ENCODE data around the gene C19orf85. TPM values are rescaled to one million over a fixed set of nuclear protein-coding genes. Genes with fewer than 3 reads are reported as not detected.
A peak's percentile ranks its signal among the peaks of the same experiment; 100 is the strongest.

Gene C19orf85
- total and polyA plus RNA-seq, 2 experiments from 2014 or later: not detected

- in situ Hi-C loops (cut with MboI): no loop called here
- Histone ChIP-seq H3K27me3 (replicated peaks; ENCODE audit: insufficient read depth) (no peaks in the 10 kb centered on the region), H3F3A (ENCODE audit: insufficient read depth) (peaks cover 11% of the 10 kb centered on the region; the same call in 1 of the 2 replicates), H3K9me3 (ENCODE audit: low read depth) (no peaks in the 10 kb centered on the region), H3K27ac (peak overlapping the region; percentile 84), H3K9me2 (ENCODE audit: insufficient read depth) (no peaks in the 10 kb centered on the region), H3K79me2 (ENCODE audit: insufficient read depth) (no peaks in the 10 kb centered on the region), H2AFZ (peak overlapping the region; percentile 72), H3K36me3 (ENCODE audit: low read depth) (no peaks in the 10 kb centered on the region), H3K9ac (peak overlapping the region; percentile 96), H3K4me3 (peak overlapping the region; percentile 89), H4K20me1 (ENCODE audit: insufficient read depth) (no peaks in the 10 kb centered on the region), H3K4me2 (ENCODE audit: unreplicated experiment) (peak overlapping the region; percentile 92), H3K4me1 (ENCODE audit: insufficient read depth) (peaks cover 8% of the 10 kb centered on the region; the same call in 1 of the 2 replicates)
- TF ChIP-seq EZH2phosphoT487 (IDR thresholded peaks at IDR 0.05; ENCODE audit: insufficient read depth, low read depth) (no peak), EZH2 (IDR thresholded peaks at IDR 0.05; ENCODE audit: insufficient read depth, poor library complexity, severe bottlenecking) (no peak)
- DNase-seq: peak; percentile 89
- WGBS, 2 experiments (ENCODE audit: low coverage in 1 of 2, low lambda C conversion rate in 2 of 2, missing lambda C conversion rate in 2 of 2): 2 to 3% methylated on average over 13 to 23 of the region's 24 CpGs
These were observed 3.8 kb downstream of the C19orf85 start for GRCh38 chr19:55460670-55461258.

GRCh38 chr19:55459950-55460657, 4.4 kb downstream of the C19orf85 start:
- H3K4me1 ChIP-seq (ENCODE audit: insufficient read depth): peaks cover 8% of the 10 kb centered on the region; the same call in 1 of the 2 replicates
- no peaks in the 10 kb centered on the region for H3K36me3 ChIP-seq (ENCODE audit: low read depth)
- no peaks in the 10 kb centered on the region for H3K9me2 ChIP-seq (ENCODE audit: insufficient read depth)
- peak overlapping the region; percentile 92 for H3K4me2 ChIP-seq (ENCODE audit: unreplicated experiment)
- H3K79me2 ChIP-seq (ENCODE audit: insufficient read depth): no peaks in the 10 kb centered on the region
- H3K9ac ChIP-seq: peak overlapping the region; percentile 96
- peaks cover 11% of the 10 kb centered on the region; the same call in 1 of the 2 replicates for H3F3A ChIP-seq (ENCODE audit: insufficient read depth)
- peak overlapping the region; percentile 72 for H2AFZ ChIP-seq
- peak; percentile 50 for DNase-seq
- peak overlapping the region; percentile 51 for H3K27ac ChIP-seq
- H4K20me1 ChIP-seq (ENCODE audit: insufficient read depth): no peaks in the 10 kb centered on the region
- TF ChIP-seq EZH2phosphoT487 (IDR thresholded peaks at IDR 0.05; ENCODE audit: insufficient read depth, low read depth) (no peak), EZH2 (IDR thresholded peaks at IDR 0.05; ENCODE audit: insufficient read depth, poor library complexity, severe bottlenecking) (no peak)
- no peaks in the 10 kb centered on the region for H3K9me3 ChIP-seq (ENCODE audit: low read depth)
- in situ Hi-C loops (cut with MboI): no loop called here
- H3K27me3 ChIP-seq (replicated peaks; ENCODE audit: insufficient read depth): no peaks in the 10 kb centered on the region
- peak overlapping the region; percentile 89 for H3K4me3 ChIP-seq
- WGBS, 2 experiments (ENCODE audit: low coverage in 1 of 2, low lambda C conversion rate in 2 of 2, missing lambda C conversion rate in 2 of 2): 35 to 36% methylated on average over 16 of the region's 16 CpGs

DNA sequence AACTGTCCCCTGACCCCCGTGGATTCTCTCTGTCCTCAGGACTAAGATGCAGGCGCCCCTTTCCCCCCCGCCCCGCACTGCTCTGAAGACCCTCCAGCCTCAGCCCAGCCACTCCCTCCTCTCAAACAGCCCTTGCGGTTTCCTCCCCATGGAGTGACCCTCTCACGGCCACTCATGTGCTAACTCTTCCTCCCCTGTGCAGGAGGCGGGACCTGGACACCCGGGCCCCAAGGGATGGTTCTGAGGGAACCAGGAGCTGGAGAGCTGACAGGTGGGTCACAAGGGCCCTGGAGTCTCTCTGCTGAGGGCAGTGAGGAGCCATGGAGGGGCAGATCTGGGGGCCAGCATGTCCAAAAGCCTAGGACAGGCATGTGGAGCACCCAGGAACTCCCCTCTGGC, 5.0 kb downstream of the C19orf85 start:
- in situ Hi-C loops (cut with MboI): no loop called here
- no peaks in the 10 kb centered on the region for H3K79me2 ChIP-seq (ENCODE audit: insufficient read depth)
- H2AFZ ChIP-seq: no peak overlapping the region
- no peak overlapping the region for H3K4me3 ChIP-seq
- no peaks in the 10 kb centered on the region for H3K36me3 ChIP-seq (ENCODE audit: low read depth)
- DNase-seq: no peak
- H3K9me3 ChIP-seq (ENCODE audit: low read depth): no peaks in the 10 kb centered on the region
- peaks cover 11% of the 10 kb centered on the region; the same call in 1 of the 2 replicates for H3F3A ChIP-seq (ENCODE audit: insufficient read depth)
- no peaks in the 10 kb centered on the region for H4K20me1 ChIP-seq (ENCODE audit: insufficient read depth)
- no peaks in the 10 kb centered on the region for H3K27me3 ChIP-seq (replicated peaks; ENCODE audit: insufficient read depth)
- H3K9ac ChIP-seq: no peak overlapping the region
- no peak overlapping the region for H3K27ac ChIP-seq
- 52 to 53% methylated on average over 5 to 8 of the region's 8 CpGs for WGBS, 2 experiments (ENCODE audit: low coverage in 1 of 2, low lambda C conversion rate in 2 of 2, missing lambda C conversion rate in 2 of 2)
- H3K9me2 ChIP-seq (ENCODE audit: insufficient read depth): no peaks in the 10 kb centered on the region
- TF ChIP-seq EZH2phosphoT487 (IDR thresholded peaks at IDR 0.05; ENCODE audit: insufficient read depth, low read depth) (no peak), EZH2 (IDR thresholded peaks at IDR 0.05; ENCODE audit: insufficient read depth, poor library complexity, severe bottlenecking) (no peak)
- no peak overlapping the region for H3K4me2 ChIP-seq (ENCODE audit: unreplicated experiment)
- H3K4me1 ChIP-seq (ENCODE audit: insufficient read depth): peaks cover 8% of the 10 kb centered on the region; the same call in 1 of the 2 replicates

- Histone ChIP-seq H3K9ac (no peak overlapping the region), H3K9me2 (ENCODE audit: insufficient read depth) (no peaks in the 10 kb centered on the region), H3K27me3 (replicated peaks; ENCODE audit: insufficient read depth) (no peaks in the 10 kb centered on the region), H3K4me2 (ENCODE audit: unreplicated experiment) (no peak overlapping the region), H4K20me1 (ENCODE audit: insufficient read depth) (no peaks in the 10 kb centered on the region; the same call in 1 of the 2 replicates), H3K36me3 (ENCODE audit: low read depth) (no peaks in the 10 kb centered on the region), H3K9me3 (ENCODE audit: low read depth) (no peaks in the 10 kb centered on the region), H3F3A (ENCODE audit: insufficient read depth) (peaks cover 11% of the 10 kb centered on the region; the same call in 1 of the 2 replicates), H2AFZ (no peak overlapping the region), H3K27ac (no peak overlapping the region), H3K4me3 (no peak overlapping the region), H3K4me1 (ENCODE audit: insufficient read depth) (peaks cover 8% of the 10 kb centered on the region; the same call in 1 of the 2 replicates), H3K79me2 (ENCODE audit: insufficient read depth) (no peaks in the 10 kb centered on the region)
- in situ Hi-C loops (cut with MboI): no loop called here
- TF ChIP-seq EZH2phosphoT487 (IDR thresholded peaks at IDR 0.05; ENCODE audit: insufficient read depth, low read depth) (no peak), EZH2 (IDR thresholded peaks at IDR 0.05; ENCODE audit: insufficient read depth, poor library complexity, severe bottlenecking) (no peak)
- 73 to 76% methylated on average over 16 of the region's 16 CpGs for WGBS, 2 experiments (ENCODE audit: low coverage in 1 of 2, low lambda C conversion rate in 2 of 2, missing lambda C conversion rate in 2 of 2)
- no peak for DNase-seq
These were observed 6.7 kb downstream of the C19orf85 start for GRCh38 chr19:55457683-55458457.
